GM12873 (cell line): ENCODE results near the gene UNC45B.
A peak's percentile ranks its signal among the peaks of the same experiment; 100 is the strongest.

ENCODE experiments used
- TF ChIP-seq, protein P1 (sequence below): IDR thresholded peaks from 2 replicates; pipeline ENCODE4 v1.5.1; 2012; ENCODE audit warnings: low read depth, mild to moderate bottlenecking, moderate library complexity, low read length, control low read depth; ENCODE audit not compliant: insufficient read depth; ENCODE audit errors: missing control alignments

The UNC45B gene

DNA sequence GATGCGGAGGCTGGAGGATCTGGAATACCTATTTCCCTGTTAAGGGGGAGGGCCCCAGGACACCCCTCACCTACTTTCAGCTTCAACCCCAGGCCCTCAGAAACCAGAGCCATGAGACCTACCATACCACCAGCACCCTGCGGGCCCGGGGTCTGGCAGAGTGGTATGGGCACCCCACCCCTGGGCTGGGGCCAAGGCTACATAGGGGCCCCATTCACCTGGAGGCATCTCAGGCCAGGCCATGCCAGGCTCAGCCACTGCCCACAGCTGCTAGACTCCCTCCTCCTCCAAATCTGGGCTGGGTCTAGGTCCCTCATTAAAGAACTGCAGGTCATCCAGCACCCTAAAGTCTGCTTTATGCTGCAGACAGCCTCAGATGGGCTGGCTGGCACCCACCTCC, 17.2 kb upstream of the UNC45B start:
- TF ChIP-seq, protein P1, sequence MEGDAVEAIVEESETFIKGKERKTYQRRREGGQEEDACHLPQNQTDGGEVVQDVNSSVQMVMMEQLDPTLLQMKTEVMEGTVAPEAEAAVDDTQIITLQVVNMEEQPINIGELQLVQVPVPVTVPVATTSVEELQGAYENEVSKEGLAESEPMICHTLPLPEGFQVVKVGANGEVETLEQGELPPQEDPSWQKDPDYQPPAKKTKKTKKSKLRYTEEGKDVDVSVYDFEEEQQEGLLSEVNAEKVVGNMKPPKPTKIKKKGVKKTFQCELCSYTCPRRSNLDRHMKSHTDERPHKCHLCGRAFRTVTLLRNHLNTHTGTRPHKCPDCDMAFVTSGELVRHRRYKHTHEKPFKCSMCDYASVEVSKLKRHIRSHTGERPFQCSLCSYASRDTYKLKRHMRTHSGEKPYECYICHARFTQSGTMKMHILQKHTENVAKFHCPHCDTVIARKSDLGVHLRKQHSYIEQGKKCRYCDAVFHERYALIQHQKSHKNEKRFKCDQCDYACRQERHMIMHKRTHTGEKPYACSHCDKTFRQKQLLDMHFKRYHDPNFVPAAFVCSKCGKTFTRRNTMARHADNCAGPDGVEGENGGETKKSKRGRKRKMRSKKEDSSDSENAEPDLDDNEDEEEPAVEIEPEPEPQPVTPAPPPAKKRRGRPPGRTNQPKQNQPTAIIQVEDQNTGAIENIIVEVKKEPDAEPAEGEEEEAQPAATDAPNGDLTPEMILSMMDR: no peak

GRCh38 chr17:35132099-35132498, 15.5 kb upstream of the UNC45B start:
- TF ChIP-seq, protein P1: no peak

- TF ChIP-seq, protein P1: no peak
Observed at GRCh38 chr17:35132816-35133550, 14.6 kb upstream of the UNC45B start.

DNA sequence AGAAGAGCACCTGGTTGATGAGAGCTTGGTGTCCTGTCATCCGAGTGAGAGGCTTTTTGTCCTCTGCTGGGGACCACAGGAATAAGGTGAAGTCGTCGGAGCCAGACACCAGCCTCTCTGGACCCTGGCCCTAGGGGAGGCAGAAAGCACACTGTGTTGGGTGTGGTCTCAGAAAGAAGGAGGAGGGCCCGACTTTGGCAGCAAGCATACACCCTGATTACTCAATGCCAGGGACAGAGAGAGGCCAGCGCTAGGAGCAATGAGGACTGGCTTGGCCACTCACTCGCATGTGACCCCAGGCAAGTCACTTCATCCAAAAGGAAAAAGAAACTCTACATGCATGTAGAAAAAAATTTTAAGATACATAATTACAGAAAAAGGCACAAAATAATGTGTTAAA, 12.3 kb upstream of the UNC45B start:
- TF ChIP-seq, protein P1: no peak

DNA sequence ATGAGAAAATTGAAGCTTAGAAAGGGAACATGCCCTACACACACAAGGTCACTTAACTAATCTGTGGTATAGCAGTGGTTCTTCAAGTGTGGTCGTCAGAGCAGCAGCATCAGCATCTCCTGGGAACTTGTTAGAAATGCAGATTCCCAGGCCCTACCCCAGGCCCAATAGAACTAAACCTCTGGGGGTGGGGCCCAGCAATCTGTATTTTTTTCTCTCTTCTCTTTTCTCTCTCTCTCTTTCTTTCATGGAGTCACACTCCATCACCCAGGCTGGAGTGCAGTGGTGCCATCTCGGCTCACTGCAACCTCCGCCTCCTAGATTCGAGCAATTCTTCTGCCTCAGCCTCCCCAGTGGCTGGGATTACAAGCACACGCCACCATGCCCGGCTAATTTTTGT, 9.4 kb upstream of the UNC45B start:
- TF ChIP-seq, protein P1: no peak

DNA sequence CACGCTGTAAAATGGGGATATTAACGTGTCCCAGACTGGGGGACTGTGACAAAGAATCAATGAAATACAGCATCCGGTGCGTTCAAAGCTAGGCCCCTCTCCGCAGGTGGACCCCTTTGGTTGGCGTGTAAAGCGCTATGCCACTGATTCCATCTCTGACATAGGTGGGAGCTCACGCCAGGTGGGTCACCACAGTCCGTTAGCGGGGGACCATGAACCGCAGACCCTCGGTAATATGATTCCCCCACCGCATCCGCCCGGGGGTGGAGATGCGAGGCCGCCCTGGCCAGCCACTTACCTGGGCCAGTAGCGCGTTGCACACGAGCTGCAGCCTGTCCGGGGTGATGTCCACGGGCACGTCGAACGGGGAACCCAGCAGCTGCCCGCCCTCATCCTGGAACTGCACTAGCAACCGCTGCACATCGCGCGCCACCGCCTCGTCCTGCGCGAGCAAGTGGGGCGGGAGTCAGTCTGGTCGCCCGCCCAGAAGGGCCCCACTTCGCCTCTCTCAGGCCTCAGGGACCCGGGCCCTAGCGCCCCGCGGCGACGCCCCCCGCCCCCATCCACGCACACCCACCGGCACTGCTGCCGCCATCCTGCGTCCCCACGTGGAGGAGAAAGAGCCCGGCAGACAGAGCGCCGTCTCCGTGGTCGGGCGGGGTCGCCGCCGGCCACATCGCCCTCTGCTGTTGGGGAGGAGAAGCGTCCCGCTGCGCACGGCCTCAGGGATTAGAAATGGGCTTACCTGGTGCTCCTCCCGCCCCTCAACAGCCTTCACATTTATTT, 5.7 kb upstream of the UNC45B start, which contains the start of gene NLE1:
Gene NLE1, minus strand, starts transcription at position 623 of the 786 bp plus-strand sequence. Its CDS starts 28 bp downstream, at position 595.
- TF ChIP-seq, protein P1: peak; percentile 93

DNA sequence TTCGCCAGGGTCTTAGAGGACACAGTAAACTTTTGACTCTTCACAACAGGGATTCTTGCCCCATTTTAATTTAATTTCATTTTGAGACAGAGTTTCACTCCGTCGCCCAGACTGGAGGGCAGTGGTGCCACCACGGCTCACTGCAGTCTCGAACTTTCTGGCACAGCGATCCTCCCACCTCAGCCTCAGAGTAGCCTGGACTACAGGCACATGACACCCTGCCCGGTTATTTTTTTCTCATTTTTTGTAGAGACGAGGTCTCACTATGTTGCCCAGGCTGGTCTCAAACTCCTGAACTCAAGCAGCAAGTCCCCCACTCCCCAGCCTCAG, 5.2 kb upstream of the UNC45B start:
- TF ChIP-seq, protein P1: no peak
